Heart right ventricle (tissue), 16 donors: ENCODE data around the gene PTPRD. TPM values are rescaled to one million over a fixed set of nuclear protein-coding genes. Genes with fewer than 3 reads are reported as not detected.

Source experiments
- ATAC-seq, 8 donors: fragments of 200-7000 bp; cut with Tn5 transposase; one replicate each; pipeline ENCODE4 v1.9.1; 2020; ENCODE audit warnings: mild to moderate bottlenecking in 8 of 8, moderate library complexity in 8 of 8, moderate number of reproducible peaks in 1 of 8
- DNase-seq, 2 donors: peaks; one replicate each; pipeline ENCODE4 v3.0.0-alpha.2; 2020
- H3K27ac ChIP-seq, 10 donors: fragments of 200-600 bp; sonication (generic) in 2 of 10; one replicate each; pipeline versions ENCODE4 v1.5.0 to v1.8.0; 2020 to 2022; ENCODE audit warnings: mild to moderate bottlenecking in 3 of 10
- H3K27me3 ChIP-seq, 7 donors: fragments of 200-600 bp; one replicate each; pipeline ENCODE4 v1.8.0; 2021 to 2022; ENCODE audit warnings: mild to moderate bottlenecking in 2 of 7
- H3K36me3 ChIP-seq, 9 donors: fragments of 200-600 bp; sonication (generic) in 1 of 9; one replicate each; pipeline versions ENCODE4 v1.5.0 to v1.8.0; 2020 to 2022; ENCODE audit warnings: mild to moderate bottlenecking in 2 of 9
- H3K4me1 ChIP-seq, 9 donors: fragments of 200-600 bp; sonication (generic) in 1 of 9; one replicate each; pipeline versions ENCODE4 v1.5.0 to v1.8.0; 2020 to 2022; ENCODE audit warnings: mild to moderate bottlenecking in 4 of 9
- H3K4me3 ChIP-seq, 10 donors: fragments of 200-600 bp; sonication (generic) in 2 of 10; one replicate each; pipeline versions ENCODE4 v1.5.0 to v1.8.0; 2020 to 2022; ENCODE audit warnings: mild to moderate bottlenecking in 7 of 10, moderate library complexity in 2 of 10
- H3K9me3 ChIP-seq, 11 donors: fragments of 200-600 bp in 10 of 11; sonication (generic) in 2 of 11; one replicate each; pipeline versions ENCODE4 v1.5.0 to v1.8.0; 2013 to 2022; ENCODE audit warnings: mild to moderate bottlenecking in 2 of 11, control low read depth in 1 of 11, moderate library complexity in 1 of 11
- CTCF ChIP-seq, 9 donors: fragments of 200-600 bp; sonication (generic) in 2 of 9; IDR thresholded peaks; one replicate each; pipeline versions ENCODE4 v1.5.0 to v1.8.0; 2021 to 2022; ENCODE audit warnings: antibody characterized with exemption in 9 of 9, mild to moderate bottlenecking in 5 of 9, moderate library complexity in 1 of 9
- WGBS, 2 donors: extraction: QIAGEN DNeasy Blood & Tissue Kit; methylation state at CpG; one replicate each; pipeline ENCODE4 v1.1.7; 2013; ENCODE audit warnings: inconsistent platforms in 1 of 2; 5-methylcytosine and 5-hydroxymethylcytosine counted together
- intact Hi-C, 10 donors: fragments of 100-400 bp; cut with DNase I; formaldehyde crosslinking; loops; one replicate each; pipeline versions ENCODE4 v1.11.1 to v1.14.2; 2022
- polyA plus RNA-seq, 2 donors: library from polyadenylated mRNA; stranded (reverse); fragments of 200-250 nt; gene quantifications; one replicate each; pipeline ENCODE4 v1.2.3, GENCODE V29; 2013
- total RNA-seq, 10 donors: library from RNA; stranded (reverse); fragmentation: NEBNext Ultra II Directional in 3 of 10; extraction: Animal tissue kit (Norgen Biotek cat#: 25700) in 3 of 10; gene quantifications; one replicate each; pipeline versions ENCODE4 v1.2.1 to v1.2.4, GENCODE V29; 2021 to 2023
- donor health status: Arrhythmogenic right ventricular cardiomyopathy.
- donor health status: ischemic (EF 13 %, LVEDD 7.1; RV severe dilation, severe dysfunction).
- donor health status: healthy with polysubstance abuse.
- donor health status: DM: no; HTN: yes; CAD: no.
- donor health status: DM: no; HTN: no; CAD: no.
- donor health status: ischemic (EF 25% LVEDD 6.9; RV normal size, moderate dysfunction).
- donor health status: ischemic (EF 25% LVEDD 5.7; RV mildly dilated, moderate dysfunction).
- donor health status: healthy.
- donor health status: DM: yes; HTN: yes; CAD: no.
- donor health status: Ischemic cardiomyopathy.
- donor health status: ischemic (EF 35%, LVEDD 5.7; RV mildly dilated, moderate dysfunction).
- donor health status: nonischemic (EF 11% LVEDD 7.7; RV severe dilation, severe dysfunction).
- donor health status: DM: yes; HTN: yes; CAD: no.
- donor health status: PGD.
- donor health status: ischemic (EF 29% LVEDD 5.4; RV normal size, mild dysfunction).
- donor health status: nonischemic (EF 23%, LVEDD 6.1; RV moderate dilation, normal function).

PTPRD gene
- total and polyA plus RNA-seq, 12 donors, result 1.4 to 25.2 (median 13.0) TPM

GRCh38 chr9:8835291-8835690 lies 1777.5 kb downstream of the PTPRD start:
- DNase-seq (no peak), ATAC-seq (no peak)
- Histone ChIP-seq H3K27me3 (no peaks in the 10 kb centered on the region), H3K27ac (no peak overlapping the region), H3K9me3 (no peaks in the 10 kb centered on the region), H3K36me3 (no peaks in the 10 kb centered on the region), H3K4me3 (no peak overlapping the region), H3K4me1 (peaks cover 0 to 4% (median 0%) of the 10 kb centered on the region in 9 donors)
- intact Hi-C loops, result no loop called here
- no peak for TF ChIP-seq CTCF (IDR thresholded peaks at IDR 0.05)
- 92 to 98% methylated on average over 3 of the region's 3 CpGs for WGBS, 2 donors

GRCh38 chr9:8832955-8833354 lies 1779.8 kb downstream of the PTPRD start:
- H3K27me3 ChIP-seq, result no peaks in the 10 kb centered on the region
- H3K9me3 ChIP-seq, result no peaks in the 10 kb centered on the region
- no peak for DNase-seq
- TF ChIP-seq CTCF (IDR thresholded peaks at IDR 0.05), result no peak
- H3K4me1 ChIP-seq, result peaks cover 0 to 4% (median 0%) of the 10 kb centered on the region in 9 donors
- H3K36me3 ChIP-seq, result no peaks in the 10 kb centered on the region
- 33 to 60% methylated on average over 1 of the region's 1 CpG for WGBS, 2 donors
- no peak overlapping the region for H3K27ac ChIP-seq
- no peak overlapping the region for H3K4me3 ChIP-seq
- peak in 1 of 8 donors; percentile 42 for ATAC-seq
- intact Hi-C loops, result no loop called here

GRCh38 chr9:8832386-8832785 lies 1780.4 kb downstream of the PTPRD start:
- no peak for DNase-seq
- Histone ChIP-seq H3K4me1 (peaks cover 0 to 4% (median 0%) of the 10 kb centered on the region in 9 donors), H3K4me3 (no peak overlapping the region), H3K9me3 (no peaks in the 10 kb centered on the region), H3K27ac (no peak overlapping the region), H3K36me3 (no peaks in the 10 kb centered on the region), H3K27me3 (no peaks in the 10 kb centered on the region)
- ATAC-seq, result no peak
- intact Hi-C loops, result no loop called here
- WGBS, 2 donors, result 75% methylated on average over 1 of the region's 1 CpG
- no peak for TF ChIP-seq CTCF (IDR thresholded peaks at IDR 0.05)

DNA sequence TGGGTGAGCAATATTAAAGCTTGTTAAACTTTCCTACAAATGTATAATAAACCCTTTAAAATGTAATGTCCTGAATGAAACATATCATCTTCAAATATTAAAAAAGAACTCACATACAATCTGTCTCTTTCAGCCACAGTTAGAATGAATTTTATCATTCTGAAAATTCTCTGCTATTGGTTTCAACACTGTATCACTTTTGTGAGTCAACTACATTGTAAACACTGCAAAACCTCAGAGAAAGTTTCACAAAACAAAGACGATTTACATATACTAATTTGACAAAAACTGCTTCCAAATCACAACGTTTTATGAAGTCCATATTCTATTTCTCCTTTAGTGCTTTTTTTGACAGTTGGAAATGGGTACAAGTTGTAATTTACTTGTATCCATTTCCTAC lies 1781.2 kb downstream of the PTPRD start:
- no peak for ATAC-seq
- Histone ChIP-seq H3K27me3 (no peaks in the 10 kb centered on the region), H3K4me1 (peaks cover 0 to 4% (median 0%) of the 10 kb centered on the region in 9 donors), H3K36me3 (no peaks in the 10 kb centered on the region), H3K9me3 (no peaks in the 10 kb centered on the region), H3K4me3 (no peak overlapping the region), H3K27ac (no peak overlapping the region)
- DNase-seq, result no peak
- 67 to 75% methylated on average over 2 of the region's 2 CpGs for WGBS, 2 donors
- intact Hi-C loops, result no loop called here
- TF ChIP-seq CTCF (IDR thresholded peaks at IDR 0.05), result no peak
